Panc1 (cell line): Measurements from ENCODE around the gene TSSK3.

ENCODE experiments used
- POLR2AphosphoS5 ChIP-seq: IDR thresholded peaks from 2 replicates; pipeline ENCODE4 v1.6.1; 2012; ENCODE audit warnings: mild to moderate bottlenecking, low read depth, low read length, moderate library complexity
- SIN3A ChIP-seq: IDR thresholded peaks from 2 replicates; pipeline ENCODE4 v1.6.1; 2012; ENCODE audit warnings: low read depth, mild to moderate bottlenecking, low read length, moderate library complexity, borderline replicate concordance; ENCODE audit not compliant: insufficient read depth
- TCF7L2 ChIP-seq: IDR thresholded peaks from 2 replicates; pipeline ENCODE4 v1.6.1; 2011; ENCODE audit warnings: mild to moderate bottlenecking, low read depth, low read length, inconsistent platforms
- TF ChIP-seq, protein P1 (sequence below): fragments of 450-650 bp; IDR thresholded peaks from 2 replicates; pipeline ENCODE4 v1.5.1; 2017; ENCODE audit warnings: mild to moderate bottlenecking
- TF ChIP-seq, protein P2 (sequence below), 2 experiments: IDR thresholded peaks; 2 replicates each; pipeline ENCODE4 v1.6.1; 2011 to 2012; ENCODE audit warnings: low read depth in 2 of 2, control low read depth in 1 of 2, low read length in 1 of 2, mild to moderate bottlenecking in 1 of 2, moderate library complexity in 1 of 2; ENCODE audit not compliant: insufficient read depth in 1 of 2

DNA sequence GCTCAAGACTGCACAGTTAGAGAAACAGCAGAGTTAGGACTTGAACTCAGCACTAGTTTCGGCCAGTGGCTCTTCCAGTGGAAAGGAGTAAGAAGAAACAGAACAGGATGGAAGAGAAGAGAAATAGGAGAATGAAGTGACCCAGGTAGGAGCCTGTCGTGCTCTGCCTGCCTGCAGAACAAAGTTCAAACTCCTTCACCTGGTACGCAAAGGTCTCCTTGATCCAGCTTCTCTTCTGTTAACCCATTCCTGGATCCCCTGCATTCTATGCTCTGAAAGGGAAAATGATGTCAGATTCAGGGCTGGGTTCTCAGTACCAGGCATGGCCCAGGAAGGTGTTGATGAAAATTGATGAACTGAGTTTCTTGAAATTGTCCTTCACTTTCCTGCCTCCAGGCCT, 3.9 kb upstream of the TSSK3 start:
- TF ChIP-seq, protein P1, sequence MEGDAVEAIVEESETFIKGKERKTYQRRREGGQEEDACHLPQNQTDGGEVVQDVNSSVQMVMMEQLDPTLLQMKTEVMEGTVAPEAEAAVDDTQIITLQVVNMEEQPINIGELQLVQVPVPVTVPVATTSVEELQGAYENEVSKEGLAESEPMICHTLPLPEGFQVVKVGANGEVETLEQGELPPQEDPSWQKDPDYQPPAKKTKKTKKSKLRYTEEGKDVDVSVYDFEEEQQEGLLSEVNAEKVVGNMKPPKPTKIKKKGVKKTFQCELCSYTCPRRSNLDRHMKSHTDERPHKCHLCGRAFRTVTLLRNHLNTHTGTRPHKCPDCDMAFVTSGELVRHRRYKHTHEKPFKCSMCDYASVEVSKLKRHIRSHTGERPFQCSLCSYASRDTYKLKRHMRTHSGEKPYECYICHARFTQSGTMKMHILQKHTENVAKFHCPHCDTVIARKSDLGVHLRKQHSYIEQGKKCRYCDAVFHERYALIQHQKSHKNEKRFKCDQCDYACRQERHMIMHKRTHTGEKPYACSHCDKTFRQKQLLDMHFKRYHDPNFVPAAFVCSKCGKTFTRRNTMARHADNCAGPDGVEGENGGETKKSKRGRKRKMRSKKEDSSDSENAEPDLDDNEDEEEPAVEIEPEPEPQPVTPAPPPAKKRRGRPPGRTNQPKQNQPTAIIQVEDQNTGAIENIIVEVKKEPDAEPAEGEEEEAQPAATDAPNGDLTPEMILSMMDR, result no peak
- no peak for TF ChIP-seq TCF7L2
- TF ChIP-seq, protein P2, sequence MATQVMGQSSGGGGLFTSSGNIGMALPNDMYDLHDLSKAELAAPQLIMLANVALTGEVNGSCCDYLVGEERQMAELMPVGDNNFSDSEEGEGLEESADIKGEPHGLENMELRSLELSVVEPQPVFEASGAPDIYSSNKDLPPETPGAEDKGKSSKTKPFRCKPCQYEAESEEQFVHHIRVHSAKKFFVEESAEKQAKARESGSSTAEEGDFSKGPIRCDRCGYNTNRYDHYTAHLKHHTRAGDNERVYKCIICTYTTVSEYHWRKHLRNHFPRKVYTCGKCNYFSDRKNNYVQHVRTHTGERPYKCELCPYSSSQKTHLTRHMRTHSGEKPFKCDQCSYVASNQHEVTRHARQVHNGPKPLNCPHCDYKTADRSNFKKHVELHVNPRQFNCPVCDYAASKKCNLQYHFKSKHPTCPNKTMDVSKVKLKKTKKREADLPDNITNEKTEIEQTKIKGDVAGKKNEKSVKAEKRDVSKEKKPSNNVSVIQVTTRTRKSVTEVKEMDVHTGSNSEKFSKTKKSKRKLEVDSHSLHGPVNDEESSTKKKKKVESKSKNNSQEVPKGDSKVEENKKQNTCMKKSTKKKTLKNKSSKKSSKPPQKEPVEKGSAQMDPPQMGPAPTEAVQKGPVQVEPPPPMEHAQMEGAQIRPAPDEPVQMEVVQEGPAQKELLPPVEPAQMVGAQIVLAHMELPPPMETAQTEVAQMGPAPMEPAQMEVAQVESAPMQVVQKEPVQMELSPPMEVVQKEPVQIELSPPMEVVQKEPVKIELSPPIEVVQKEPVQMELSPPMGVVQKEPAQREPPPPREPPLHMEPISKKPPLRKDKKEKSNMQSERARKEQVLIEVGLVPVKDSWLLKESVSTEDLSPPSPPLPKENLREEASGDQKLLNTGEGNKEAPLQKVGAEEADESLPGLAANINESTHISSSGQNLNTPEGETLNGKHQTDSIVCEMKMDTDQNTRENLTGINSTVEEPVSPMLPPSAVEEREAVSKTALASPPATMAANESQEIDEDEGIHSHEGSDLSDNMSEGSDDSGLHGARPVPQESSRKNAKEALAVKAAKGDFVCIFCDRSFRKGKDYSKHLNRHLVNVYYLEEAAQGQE (IDR thresholded peaks at IDR 0.05; ENCODE audit: insufficient read depth in 1 of 2, low read depth in 2 of 2, low read length in 1 of 2), result no peak
- TF ChIP-seq POLR2AphosphoS5, result no peak
- no peak for TF ChIP-seq SIN3A
